T-helper 9 cell (primary cell): ENCODE measurements around the gene GNL2.
"Not testable (repeated sequence)": the region's sequence is repeated elsewhere in the genome, so short reads cannot be mapped to it uniquely, and the experiment has no call there.

Source experiments
- DNase-seq: peaks from one replicate; pipeline ENCODE4 v3.0.0-alpha.2; 2020

GNL2 gene

DNA sequence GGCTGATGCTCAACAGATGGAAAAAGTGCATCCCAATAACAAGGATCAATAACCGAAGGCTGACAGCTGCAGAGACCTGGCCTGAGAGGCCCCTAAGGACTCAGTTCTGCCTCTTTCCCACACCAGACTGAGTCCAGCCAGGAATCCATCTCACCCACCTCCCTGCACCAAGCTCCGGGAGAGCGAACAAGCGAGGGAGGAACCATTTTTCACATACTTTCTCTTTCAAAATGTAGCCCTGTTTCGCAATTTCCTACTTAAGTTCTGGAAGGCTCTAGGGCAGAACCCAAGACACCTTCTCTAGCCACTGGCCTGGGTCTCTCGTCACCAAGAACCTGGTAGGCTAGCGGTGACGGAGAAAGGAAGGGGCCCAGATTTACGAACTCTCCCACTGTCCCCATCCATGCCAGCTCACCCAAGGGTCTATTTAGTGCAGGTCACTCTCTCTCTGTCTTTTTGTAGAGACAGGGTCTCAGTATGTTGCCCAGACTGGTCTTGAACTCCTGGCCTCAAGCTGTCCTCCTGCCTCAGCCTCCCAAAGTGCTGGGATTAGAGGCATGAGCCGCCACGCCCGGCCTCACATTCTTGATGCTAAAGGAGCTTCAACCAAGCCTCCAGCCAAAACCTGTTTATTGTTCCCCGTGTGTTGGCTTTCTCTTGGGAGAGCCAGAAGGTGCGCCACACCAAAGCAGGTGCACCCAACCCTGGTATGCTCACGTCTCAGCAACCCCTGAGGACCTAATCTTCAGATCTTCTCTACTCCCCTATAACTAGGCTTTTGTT is 10.9 kb upstream of the GNL2 start:
- no peak for DNase-seq

DNA sequence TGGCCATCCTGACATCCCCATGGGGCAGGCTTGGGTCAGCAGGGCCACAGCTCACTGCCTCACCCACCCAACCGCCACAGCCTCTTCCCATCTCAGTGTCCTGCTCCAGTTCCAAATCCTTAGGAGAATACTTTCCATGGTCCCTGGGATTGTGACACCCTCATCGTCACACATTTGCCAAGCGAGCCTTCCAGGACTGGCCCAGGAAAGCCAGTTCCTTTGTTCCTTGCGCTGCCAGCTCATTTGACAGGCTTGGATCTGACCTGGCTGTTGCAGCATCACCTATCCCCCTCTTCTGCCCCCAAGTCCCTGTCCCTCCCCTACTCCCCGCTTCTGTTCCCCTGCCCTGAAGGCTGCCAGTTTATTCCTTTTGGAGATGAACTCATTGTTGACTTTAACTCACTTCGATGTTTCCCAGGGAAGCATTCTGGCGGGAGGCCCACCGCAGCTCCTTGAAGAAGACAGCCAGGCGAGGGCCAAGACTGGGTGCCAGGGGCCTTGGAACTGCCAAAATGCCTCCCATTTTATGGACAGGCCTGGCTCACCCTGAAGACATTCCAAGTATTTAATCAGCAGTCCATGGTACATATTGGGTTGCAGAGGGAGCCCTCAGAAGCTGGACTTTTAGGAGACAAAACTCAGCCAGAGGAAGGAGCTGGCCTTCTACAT is 10.2 kb upstream of the GNL2 start:
- no peak for DNase-seq

DNA sequence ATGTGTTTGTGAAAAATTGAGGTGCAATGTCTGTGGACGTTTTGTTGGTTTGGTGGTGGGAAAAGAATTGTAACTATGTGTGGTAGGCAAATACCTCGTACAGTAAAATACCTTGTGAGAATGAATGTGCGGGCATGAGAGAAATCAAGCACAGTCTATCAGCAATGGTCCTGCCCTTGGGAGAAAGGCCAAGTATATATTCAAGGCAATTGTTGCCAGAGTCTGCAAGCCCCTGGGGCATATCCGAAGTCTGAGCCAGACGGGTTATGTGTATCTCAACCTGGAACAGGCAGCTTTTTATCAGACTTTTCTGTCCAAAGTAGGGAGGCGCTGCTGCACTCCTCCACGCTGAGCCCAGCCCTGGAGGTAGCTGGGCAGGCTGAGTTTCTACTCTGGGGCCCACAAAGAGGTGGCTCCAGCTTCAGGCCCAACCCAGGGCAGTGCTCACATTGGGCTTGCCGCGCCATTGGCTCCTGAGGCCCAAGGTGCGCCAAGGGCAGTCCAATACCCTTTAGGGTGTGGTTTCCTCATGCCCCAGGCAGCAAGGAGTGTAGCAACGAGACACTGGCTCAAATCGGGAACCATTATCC is 9.4 kb upstream of the GNL2 start:
- DNase-seq = no peak

DNA sequence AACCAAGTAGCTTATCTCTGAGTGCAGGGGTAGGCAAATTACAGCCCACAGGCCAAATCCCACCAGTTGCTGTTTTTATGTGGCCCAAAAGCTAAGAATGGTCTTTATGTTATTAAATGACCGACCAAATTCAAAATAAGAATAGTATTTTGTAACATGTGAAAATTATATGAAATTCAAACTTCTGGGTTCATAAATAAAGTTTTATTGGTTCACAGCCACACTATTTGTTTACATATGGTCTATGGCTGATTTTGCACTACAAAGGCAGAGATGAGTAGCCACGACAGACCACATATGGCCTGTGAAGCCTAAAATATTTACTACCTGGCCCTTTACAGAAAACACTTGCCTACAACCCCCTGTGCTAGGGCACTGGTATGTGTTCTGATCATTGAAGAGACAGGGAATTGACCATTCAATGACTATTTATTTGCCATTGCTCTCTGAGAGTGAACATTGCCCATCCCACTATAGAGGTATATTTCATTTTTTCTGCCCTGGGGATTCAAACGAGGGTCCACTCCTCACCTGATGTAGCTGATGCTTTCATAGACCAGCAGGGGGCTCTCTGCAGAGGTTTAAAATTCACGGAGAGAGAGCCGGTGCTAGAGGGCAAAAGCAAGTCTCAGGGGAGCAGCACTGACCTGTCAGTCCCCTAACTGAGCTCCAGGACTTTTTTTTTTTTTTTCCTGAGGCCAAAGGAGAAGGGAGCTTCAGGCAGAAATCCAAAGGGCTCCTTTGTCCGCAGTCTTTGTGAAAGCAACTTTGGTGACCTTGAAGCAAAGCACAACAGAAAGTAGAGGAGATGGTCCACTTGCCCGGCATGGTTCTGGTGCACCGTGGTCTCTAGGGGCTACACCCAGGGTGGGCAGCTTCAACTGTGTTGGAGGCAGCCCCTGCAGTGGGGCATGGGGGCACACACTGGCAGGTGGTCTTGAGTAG is 7.3 kb upstream of the GNL2 start:
- DNase-seq = peak; percentile 10

DNA sequence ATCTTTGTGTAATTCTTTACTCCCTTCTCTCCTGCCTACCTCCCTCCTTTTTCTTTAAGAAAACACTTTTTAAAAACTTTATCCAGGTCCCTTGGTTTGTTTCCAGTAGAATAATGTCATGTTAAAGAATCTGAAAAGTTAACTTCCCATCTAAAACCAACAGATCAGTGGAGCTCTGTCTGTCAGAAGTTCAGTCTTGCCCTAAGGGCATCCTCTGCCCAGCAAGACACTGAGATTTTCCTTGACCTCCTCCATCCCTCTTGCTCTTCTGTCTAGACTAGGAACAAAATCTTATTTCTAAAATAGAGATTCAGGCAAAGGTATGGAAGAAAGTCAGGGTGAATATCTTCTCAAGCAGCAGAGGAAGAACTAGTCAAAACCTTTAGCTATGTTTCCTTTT is 5.7 kb upstream of the GNL2 start:
- no peak for DNase-seq

DNA sequence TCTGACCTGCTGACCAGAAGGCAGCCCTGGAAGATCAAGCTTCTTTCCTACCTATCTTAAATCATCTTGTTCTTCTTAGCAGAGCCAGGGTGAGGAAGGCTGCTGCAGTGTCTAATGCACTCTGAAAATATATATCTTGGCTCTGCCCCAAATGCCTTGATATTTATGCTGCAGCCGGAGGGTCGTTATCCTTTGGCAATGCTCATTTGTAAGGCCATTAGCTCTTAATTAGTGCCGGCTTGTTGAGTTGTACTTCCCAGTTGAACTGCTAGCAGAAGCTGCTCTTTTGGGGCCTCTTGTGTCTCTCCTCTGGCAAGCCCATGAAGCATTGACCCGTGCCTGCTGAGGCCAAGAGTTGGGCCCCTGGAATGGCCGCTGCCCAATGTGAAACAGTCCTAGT is 4.2 kb upstream of the GNL2 start:
- no peak for DNase-seq

DNA sequence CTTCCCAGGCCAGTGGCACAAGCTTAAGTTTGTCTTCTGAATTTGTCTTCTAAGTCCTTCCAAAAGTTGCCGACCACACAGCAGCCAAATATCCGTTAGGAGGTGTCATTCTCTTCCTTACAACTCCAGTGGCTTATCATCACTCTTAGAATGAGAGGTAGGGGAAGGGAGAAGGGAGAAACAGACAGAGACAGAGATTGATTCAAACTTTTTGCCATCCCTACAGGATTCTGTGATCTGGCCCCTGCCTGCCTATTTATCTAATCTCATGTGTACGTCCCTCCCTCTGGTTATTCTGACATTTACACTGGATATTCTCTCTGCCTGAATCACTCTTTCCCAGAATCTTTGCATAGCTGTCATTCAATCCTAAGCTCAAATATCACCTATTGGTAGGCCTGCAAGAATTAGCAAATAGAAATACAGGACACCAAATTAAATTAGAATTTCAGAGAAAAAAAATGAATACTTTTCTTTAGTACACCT is 488 bp upstream of the GNL2 start:
- no peak for DNase-seq

DNA sequence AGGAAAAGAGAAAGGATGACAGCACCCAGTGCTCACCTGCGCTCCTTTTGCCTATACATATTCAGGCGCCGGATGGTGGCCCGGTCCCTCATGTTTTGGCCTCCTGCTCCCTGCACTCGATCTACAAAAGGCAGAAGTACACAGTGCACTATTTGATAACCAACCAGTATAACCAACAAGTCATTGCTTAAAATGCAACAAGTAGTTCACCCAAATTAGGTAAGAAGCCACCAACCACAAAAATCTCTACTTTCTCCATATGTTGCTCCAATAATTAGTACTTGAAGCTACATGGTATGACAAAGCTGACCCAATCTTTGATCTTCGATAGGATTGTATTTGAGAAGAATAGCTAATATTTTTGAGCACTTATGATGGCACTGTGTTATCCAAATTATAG is 2.0 kb downstream of the GNL2 start:
- no peak for DNase-seq

DNA sequence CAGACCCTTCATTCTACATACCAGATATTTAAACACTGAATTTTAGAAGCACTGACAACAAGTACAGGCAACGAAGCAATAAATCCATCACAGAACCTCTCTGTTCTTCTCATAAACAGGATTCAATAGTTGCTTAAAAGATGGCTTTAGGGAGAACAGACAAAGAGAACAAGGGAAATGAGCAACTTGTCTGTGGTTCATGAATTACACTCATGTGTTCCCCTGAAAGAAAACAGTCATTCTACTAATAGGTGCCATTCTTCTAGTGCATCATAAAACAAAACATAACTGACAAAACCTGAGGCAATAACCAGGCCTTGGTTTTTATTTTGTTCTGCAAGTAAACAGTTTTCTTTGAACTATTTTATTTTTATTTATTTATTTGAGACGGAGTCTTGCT is 6.8 kb downstream of the GNL2 start:
- DNase-seq = no peak

DNA sequence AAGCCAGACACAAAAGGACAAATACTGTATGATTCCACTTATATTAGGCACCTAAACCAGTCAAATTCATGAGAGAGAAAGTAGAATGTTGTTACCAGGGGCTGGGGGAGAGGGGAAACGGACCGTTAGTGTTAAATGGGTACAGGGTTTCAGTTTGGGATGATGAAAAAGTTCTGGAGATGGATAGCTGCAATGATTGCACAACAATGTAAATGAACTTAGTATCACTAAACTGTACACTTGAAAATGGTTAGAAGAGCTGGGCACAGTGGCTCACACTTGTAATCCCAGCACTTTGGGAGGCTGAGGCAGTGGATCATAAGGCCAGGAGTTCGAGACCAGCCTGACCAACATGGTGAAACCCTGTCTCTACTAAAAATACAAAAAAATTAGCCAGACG is 11.2 kb downstream of the GNL2 start:
- not testable (repeated sequence) for DNase-seq

DNA sequence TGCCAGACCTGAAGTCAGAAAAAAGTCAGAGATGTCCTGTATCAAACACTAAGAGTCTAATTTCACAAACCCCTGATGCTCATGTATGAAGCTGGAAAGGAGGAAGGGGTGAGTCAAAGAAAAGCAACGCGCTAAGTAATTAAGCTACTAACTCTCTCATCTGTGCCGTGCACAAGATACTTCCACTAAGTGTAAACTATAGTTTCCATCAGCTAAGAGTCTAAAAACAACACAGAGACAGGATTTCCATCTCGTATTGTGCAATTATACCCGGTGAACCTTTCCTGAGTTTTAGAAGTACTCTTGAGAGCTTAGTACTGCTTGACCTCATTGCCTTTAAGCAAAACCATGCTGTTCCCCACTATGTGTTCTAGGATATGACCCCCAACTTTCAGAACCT is 20.0 kb downstream of the GNL2 start:
- no peak for DNase-seq

DNA sequence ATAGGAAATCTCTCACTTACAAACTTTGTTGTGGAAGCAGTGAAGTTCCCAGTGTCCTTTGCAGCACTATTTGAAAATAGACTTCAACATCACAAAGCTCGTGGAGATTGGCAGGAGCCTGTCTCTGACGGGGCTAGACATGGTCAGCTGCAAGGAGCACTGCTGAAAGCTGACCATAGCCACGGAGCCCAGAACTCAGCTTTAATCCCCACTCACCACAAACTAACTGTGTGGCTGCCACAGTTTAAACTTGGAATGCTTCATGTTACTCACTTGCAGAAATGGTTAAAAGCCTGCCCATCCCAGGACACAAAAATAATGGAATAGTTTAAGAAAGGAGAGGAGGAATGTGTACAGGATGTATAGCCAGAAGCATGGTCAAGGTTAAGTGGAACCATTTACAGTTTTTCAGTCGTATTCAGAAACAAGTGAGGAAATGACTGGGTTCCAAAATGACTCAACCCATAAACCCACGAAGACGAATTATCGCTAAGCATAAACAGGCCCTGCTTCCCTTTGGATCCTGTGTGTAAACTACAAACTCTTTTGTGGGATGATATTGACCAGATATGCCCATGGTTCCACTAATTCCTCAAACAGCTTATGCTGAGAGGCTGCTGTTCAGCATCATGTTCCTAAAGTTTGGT is 20.8 kb downstream of the GNL2 start:
- no peak for DNase-seq

DNA sequence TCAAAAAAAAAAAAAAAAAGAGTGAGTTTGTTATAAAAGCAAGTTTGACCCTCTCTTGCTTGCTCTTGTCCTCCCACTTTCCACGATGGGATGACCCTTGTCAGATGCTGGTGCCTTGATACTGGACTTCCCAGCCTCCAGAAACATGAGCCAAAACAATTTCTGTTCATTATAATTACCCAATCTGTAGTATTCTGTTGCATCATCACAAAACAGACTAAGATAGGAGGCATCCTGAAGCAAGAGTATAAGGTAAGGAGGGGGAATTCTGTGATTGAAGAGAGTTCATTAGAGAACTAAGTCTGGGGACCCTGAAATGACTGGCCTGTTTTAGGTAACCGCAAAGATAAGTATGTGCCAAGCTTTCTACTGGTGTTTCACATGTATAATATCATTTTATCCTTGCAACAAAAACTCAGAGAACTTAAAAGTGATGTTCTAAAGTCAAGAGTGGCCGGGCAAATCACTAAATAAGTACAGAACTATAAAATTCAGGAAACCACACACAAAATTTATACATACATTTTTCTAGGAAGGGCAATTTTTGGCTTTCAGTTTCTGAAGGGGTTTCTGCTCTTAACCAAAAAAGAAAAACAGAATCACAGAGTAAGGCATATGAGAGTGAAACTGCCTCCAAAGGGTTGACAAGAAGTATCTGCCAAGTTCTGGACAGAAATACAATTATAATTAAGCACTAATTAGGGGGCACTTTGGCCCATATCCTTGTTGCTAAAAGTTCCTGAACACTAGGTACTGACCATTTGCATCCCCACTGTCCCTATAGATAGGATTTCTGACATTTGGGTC is 25.0 kb downstream of the GNL2 start:
- no peak for DNase-seq

DNA sequence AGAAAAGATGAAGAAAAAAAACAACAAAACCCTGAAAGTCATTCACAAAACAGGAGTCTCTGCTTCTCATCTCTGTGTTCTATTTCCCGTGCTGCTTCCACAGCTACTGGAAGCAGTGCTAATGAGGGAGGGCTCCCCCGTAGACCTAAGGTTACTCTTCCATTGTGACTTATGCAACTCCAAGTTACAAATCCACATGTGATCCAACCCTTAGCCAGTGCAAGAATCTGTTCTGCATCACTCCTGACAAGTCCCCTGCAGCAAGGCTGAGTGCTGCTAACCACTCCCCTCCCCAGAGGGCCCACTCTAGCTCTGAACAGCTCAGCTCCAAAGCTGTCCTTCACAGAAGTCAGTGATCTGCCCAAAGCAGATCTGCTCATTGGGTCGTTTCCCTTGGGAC is 28.7 kb downstream of the GNL2 start:
- DNase-seq = no peak

DNA sequence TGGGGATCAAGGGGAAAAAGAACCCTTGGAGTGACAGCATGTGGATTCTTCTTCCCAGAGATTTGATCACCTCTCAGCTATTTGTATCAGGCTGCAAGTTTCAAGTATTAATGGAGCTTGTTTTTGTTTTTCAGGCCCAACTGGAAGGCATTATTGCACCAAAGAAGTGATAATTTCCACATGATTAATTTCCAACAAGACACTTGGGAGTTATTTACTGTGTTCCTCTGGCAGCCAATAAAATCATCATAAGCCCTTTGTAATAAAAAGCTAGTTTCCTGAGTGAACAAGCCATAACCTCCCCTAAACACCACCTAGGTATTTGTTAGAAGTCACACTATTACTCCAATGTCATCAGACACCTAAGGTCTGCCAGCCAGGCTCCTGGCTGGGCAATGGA is 30.8 kb downstream of the GNL2 start:
- DNase-seq = no peak

DNA sequence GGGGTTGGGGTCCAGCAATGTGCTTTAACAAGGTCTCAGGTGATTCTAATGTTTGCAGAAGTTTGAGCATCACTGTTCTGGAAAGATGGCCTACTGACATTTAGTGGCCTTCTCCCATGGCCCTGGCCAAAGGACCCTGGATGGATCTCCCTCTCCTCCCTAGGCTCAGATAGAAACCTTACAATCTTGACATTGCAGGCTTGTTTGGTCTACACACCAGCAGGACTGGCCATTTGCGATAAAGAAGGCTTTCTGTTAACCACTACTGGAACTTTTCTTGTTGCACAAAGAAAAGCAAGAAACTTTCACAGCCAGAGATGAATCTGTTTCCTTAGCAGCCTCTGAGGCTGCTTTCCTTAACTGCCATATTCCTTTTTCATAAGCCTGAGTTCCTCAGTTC is 32.8 kb downstream of the GNL2 start:
- DNase-seq = no peak

DNA sequence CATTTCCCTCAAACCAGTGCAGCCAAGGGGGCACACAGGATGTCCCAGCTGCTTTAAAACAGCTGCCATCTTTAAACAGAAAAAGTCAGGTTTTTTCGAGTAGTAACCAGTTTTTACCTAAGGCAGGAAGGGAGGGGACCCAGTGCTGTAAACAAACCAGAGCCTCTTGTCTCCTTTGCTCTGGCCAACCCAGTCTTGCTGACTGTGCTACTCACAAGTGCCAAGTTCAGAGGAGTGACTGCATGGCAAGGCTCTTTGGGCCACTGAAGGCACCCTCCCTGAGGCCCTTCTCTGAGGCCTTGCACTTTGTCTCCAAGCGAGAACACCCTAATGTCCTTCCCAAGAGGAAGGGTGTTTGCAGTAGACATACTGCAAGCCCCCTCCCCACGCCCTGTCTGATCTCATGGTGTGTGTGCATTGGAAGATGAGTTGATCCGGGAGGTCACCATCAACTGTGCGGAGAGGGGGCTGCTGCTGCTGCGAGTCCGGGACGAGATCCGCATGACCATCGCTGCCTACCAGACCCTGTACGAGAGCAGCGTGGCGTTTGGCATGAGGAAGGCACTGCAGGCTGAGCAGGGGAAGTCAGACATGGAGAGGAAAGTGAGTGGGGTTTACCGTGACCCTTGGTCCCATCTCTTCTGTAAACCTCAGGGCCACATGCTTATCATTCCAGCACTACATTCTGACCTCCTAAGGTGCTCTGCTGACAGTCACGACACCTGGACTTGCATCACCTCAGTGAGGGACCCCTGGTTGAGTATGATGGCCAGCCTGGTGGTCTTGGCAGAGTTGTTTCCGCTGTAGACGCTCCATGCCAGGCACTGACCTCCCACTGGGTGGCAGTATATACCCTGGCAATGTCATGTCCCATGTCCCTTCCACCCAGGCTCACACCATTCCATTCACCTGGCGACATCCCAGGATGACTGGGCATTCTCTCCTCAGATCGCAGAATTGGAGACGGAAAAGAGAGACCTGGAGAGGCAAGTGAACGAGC is 34.3 kb downstream of the GNL2 start:
- DNase-seq = peak; percentile 10

DNA sequence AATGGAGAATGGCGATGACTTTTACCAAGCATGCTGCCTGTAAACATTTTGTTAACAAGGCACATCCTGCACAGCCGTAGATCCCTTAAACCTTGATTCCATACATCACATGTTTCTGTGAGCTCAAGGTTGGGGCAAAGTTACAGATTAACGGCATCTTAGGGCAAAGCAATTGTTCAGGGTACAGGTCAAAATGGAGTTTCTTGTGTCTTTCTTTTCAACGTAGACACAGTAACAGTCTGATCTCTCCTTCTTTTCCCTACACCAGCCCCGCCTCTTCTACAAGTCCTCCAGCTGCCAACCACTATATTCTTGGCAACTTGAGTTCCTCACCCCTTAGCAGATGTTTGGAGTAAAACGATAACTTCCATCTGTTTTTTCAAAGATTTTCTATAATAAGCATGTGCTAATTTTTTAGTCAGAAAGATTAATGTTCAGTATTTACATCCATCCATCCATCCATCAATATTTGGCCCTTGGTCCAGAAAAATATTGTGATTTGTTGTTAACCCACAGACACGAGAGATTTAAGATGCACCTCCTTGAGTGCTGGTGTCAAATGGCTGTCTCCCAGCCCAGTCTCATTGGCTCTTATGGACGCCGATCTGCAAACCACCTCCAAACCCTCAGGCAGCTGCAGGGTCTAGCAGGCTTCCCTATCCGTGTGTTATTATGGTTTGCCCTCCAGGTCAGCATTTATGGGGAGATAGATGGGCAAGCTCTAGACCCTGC is 35.2 kb downstream of the GNL2 start:
- no peak for DNase-seq

DNA sequence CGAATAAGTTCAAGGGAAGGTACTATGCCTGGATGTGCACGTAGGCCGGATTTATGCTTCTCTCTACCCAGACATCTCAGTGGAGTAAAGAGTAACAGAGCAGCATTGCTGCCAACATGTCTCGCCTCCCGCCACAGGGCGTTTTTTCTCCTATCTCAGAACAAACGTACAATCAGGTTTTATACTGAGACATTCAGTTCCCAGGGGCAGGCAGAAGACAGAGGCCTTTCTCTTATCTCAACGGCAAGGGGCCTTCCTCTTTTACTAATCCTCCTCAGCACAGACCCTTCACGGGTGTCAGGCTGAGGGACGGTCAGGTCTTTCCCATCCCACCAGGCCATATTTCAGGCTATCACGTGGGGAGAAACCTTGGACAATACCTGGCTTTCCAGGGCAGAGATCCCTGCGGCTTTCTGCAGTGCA is 35.8 kb downstream of the GNL2 start:
- not testable (repeated sequence) for DNase-seq
